Muscle layer of colon (tissue), 2 donors: ENCODE results near the gene RAPH1.
"Not testable (repeated sequence)": the region's sequence is repeated elsewhere in the genome, so short reads cannot be mapped to it uniquely, and the experiment has no call there.

Source experiments
- H3K27ac ChIP-seq: one replicate; pipeline ENCODE4 v1.7.0; 2013; ENCODE audit warnings: low read depth, mild to moderate bottlenecking, low read length, moderate library complexity
- H3K27me3 ChIP-seq, 2 donors: one replicate each; pipeline ENCODE4 v1.7.0; 2013; ENCODE audit warnings: low read length in 2 of 2, mild to moderate bottlenecking in 2 of 2; ENCODE audit not compliant: insufficient read depth in 2 of 2, control insufficient read depth in 1 of 2
- H3K36me3 ChIP-seq: one replicate; pipeline ENCODE4 v1.7.0; 2013; ENCODE audit warnings: mild to moderate bottlenecking, low read length; ENCODE audit not compliant: insufficient read depth
- H3K4me1 ChIP-seq: one replicate; pipeline ENCODE4 v1.7.0; 2013; ENCODE audit warnings: mild to moderate bottlenecking, low read length; ENCODE audit not compliant: insufficient read depth
- H3K4me3 ChIP-seq, 2 donors: one replicate each; pipeline ENCODE4 v1.7.0; 2013; ENCODE audit warnings: low read length in 2 of 2, low read depth in 1 of 2, mild to moderate bottlenecking in 1 of 2, moderate library complexity in 1 of 2
- H3K9ac ChIP-seq: one replicate; pipeline ENCODE4 v1.7.0; 2013; ENCODE audit warnings: low read length
- H3K9me3 ChIP-seq: one replicate; pipeline ENCODE4 v1.7.0; 2013; ENCODE audit warnings: mild to moderate bottlenecking, low read length
- donor health status: abdominal sarcoma.
- donor health status: Adenocarcinoma of cecum.

Gene RAPH1

DNA sequence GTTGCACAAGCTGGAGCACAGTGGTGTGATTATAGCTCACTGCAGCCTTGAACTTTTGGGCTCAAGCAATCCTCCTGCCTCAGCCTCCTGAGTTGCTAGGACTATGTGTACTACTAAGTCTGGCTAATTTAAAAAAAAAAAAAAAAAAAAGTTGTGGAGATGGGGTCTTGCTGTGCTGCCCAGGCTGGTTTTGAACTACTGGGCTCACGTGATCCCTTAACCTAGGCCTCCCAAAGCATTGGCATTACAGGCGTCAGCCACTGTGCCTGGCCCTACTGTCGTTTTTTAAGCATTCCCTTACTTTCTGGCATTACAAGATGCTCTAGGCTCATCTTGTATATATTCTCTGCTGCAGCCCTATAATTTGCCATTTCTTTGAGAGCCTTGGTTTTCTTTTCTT lies 88.3 kb downstream of the RAPH1 start:
- H3K4me3 ChIP-seq = no peak overlapping the region
- peaks cover 15% of the 10 kb centered on the region for H3K36me3 ChIP-seq
- H3K27me3 ChIP-seq = no peaks in the 10 kb centered on the region
- H3K27ac ChIP-seq = no peak overlapping the region
- no peak overlapping the region for H3K9ac ChIP-seq
- no peaks in the 10 kb centered on the region for H3K9me3 ChIP-seq
- H3K4me1 ChIP-seq = no peaks in the 10 kb centered on the region

DNA sequence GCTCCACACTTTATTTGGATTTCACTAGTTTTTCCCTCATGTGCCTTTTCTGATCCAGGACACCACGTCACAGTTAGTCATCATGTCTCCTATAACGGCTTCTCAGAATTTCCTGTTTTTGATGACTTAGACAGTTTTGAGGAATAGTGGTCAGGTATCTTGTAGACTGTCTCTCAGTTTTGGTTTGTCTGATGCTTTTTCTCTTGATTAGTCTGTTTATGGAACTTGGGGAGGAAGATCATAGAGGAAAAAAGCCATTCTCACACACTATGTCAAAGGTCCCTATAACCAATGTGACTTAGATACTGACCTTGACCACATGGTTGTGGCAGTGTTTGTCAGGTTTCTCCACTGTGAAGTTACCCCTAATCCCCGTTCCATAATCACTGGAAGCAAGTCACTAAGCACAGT lies 89.0 kb downstream of the RAPH1 start:
- H3K27me3 ChIP-seq = no peaks in the 10 kb centered on the region
- H3K36me3 ChIP-seq = peaks cover 17% of the 10 kb centered on the region
- no peaks in the 10 kb centered on the region for H3K9me3 ChIP-seq
- H3K9ac ChIP-seq = no peak overlapping the region
- no peaks in the 10 kb centered on the region for H3K4me1 ChIP-seq
- no peak overlapping the region for H3K27ac ChIP-seq
- no peak overlapping the region for H3K4me3 ChIP-seq

DNA sequence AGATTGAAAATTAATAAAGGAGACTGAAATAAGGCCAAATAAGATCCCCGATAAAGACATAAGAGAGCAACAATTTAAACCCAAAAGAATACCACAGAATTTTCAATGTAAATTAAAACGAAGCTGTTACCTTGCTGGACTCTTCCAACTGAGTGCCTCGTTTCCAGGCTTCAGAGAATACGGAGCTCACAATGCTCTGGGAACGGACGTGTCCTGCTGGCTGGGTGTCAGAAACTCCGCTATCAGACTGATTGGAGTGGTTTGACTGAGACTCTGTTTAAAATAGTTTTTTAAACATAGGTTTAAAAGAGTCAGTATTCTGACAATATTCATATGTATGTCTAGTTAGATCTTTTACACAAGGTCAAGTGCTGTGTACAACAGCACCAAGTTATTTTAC lies 90.4 kb downstream of the RAPH1 start:
- no peak overlapping the region for H3K9ac ChIP-seq
- no peak overlapping the region for H3K27ac ChIP-seq
- no peaks in the 10 kb centered on the region for H3K27me3 ChIP-seq
- no peak overlapping the region for H3K4me3 ChIP-seq
- H3K9me3 ChIP-seq = no peaks in the 10 kb centered on the region
- H3K4me1 ChIP-seq = no peaks in the 10 kb centered on the region
- peaks cover 21% of the 10 kb centered on the region for H3K36me3 ChIP-seq

DNA sequence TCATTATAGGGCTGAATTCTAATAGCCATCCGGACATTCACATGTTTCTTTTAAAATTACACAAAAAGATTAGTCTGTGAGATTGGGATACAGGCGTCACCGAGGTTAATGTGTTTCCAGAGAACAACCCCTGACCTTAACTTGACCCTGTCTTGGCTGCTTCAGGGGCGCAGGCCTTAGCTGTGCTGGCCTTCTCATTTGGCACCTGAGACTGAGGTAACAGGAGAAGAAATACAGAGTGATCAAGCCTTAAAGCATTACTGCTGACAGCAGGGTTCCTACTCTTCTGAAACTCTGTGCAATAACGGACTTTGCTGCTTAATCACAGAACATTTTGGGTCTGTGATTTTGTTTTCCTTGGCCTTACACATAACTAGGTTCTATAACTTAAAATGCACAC lies 92.6 kb downstream of the RAPH1 start:
- no peaks in the 10 kb centered on the region for H3K4me1 ChIP-seq
- no peaks in the 10 kb centered on the region for H3K9me3 ChIP-seq
- H3K4me3 ChIP-seq = no peak overlapping the region
- no peaks in the 10 kb centered on the region for H3K27me3 ChIP-seq
- no peak overlapping the region for H3K9ac ChIP-seq
- H3K27ac ChIP-seq = no peak overlapping the region
- H3K36me3 ChIP-seq = peaks cover 40% of the 10 kb centered on the region

DNA sequence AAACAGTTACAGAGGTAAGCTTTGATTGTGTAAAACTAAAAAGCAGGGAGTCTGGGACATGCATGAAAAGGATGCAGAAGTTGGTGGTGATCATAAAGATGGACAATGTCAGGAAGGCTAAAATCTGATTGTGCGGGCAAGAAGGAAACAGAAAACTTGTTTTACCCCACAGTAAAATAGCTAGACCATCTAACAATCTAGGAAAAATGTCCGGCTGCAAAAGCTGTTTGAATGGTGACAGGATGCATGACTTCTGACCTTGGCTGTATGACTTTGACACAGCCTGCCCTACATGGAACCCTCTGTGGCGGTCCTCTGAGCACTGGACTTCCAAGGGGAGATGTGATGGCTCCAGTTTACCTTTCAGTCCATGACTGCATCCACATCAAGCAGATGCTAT lies 93.6 kb downstream of the RAPH1 start:
- H3K27ac ChIP-seq = no peak overlapping the region
- peaks cover 40% of the 10 kb centered on the region for H3K36me3 ChIP-seq
- H3K4me1 ChIP-seq = no peaks in the 10 kb centered on the region
- H3K27me3 ChIP-seq = no peaks in the 10 kb centered on the region
- no peaks in the 10 kb centered on the region for H3K9me3 ChIP-seq
- no peak overlapping the region for H3K4me3 ChIP-seq
- no peak overlapping the region for H3K9ac ChIP-seq

DNA sequence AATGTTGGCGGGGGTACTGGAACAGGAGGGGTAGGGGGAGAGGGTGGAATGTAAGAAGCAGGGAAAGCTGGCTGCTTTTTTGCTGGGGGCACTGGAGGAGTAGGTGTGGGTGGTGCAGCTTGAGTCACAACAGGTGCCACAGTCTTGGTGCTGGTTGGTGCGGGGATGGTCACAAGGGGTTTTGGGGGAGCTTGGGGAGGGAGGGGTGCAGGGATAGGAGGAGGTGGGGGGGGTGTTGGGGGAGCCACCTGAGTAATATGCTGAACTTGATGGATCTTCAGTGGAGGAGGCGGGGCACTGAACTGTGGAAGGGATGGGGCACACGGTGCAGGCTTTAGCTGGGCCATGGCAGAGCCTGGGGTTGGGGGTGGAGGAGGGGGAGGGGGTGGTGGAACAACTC lies 94.4 kb downstream of the RAPH1 start:
- Histone ChIP-seq H3K9me3 (no peaks in the 10 kb centered on the region), H3K4me3 (no peak overlapping the region), H3K9ac (no peak overlapping the region), H3K36me3 (peaks cover 40% of the 10 kb centered on the region), H3K4me1 (no peaks in the 10 kb centered on the region), H3K27ac (no peak overlapping the region), H3K27me3 (no peaks in the 10 kb centered on the region)

DNA sequence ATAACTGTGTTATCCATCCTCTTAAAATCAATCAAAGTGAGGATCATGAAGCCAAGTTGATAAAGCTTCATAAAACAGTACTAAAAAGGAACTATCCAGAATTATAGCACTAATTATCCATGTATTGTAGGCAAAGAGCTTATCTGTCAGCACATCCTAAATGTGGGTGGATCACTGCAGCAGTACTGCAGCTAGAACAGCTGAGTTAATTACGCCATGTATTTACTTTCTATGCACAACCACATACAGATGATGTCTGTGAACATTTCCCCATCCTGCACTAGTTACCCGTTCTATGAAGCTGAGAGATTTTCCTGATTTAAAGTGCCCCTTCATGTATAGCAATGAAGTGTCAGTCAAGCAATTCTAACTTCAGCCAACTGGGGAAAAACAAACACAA lies 96.6 kb downstream of the RAPH1 start:
- Histone ChIP-seq H3K36me3 (peaks cover 34% of the 10 kb centered on the region), H3K9ac (no peak overlapping the region), H3K27ac (no peak overlapping the region), H3K4me3 (no peak overlapping the region), H3K27me3 (no peaks in the 10 kb centered on the region), H3K4me1 (no peaks in the 10 kb centered on the region), H3K9me3 (no peaks in the 10 kb centered on the region)

DNA sequence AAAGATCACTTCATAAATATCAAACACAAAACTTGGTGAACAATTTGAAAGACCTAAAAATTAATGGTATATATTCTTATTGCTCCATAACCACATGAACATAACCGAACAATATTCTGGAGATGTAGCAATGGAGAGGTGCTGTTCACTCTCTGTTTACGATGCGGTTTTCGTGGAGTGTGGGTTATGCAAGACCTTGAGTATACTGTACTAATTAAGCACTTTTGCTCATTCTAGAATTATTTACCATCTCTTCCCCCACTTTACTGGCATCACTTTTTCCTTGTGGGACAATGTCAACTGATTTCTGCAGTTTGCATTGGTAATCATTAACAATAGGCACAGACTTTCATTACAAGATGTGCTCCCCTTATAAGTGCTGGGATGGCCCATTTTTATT lies 97.6 kb downstream of the RAPH1 start:
- no peaks in the 10 kb centered on the region for H3K4me1 ChIP-seq
- H3K27me3 ChIP-seq = no peaks in the 10 kb centered on the region
- no peak overlapping the region for H3K27ac ChIP-seq
- no peaks in the 10 kb centered on the region for H3K9me3 ChIP-seq
- H3K4me3 ChIP-seq = no peak overlapping the region
- H3K9ac ChIP-seq = no peak overlapping the region
- peaks cover 32% of the 10 kb centered on the region for H3K36me3 ChIP-seq

DNA sequence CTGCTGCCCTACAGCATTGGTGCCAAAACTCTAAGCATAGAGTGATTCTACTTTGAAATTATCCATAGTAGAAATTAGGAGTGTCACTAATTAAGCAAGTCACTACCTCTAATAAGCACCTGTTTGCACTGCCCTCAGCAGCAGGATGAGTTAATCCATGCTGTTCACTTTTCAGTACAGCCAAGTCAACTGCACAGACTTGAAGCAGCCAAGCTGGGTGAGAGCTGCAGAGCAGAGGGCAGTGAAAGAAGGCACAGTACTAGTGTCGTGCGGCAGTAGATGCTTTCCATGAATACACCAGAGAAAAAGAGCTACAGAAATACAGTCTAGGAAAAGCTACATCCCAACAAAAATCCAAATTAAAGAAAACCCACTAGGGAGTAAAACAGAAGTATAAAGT lies 98.6 kb downstream of the RAPH1 start:
- Histone ChIP-seq H3K4me3 (no peak overlapping the region), H3K4me1 (no peaks in the 10 kb centered on the region), H3K9ac (no peak overlapping the region), H3K36me3 (peaks cover 25% of the 10 kb centered on the region), H3K9me3 (no peaks in the 10 kb centered on the region), H3K27ac (no peak overlapping the region), H3K27me3 (no peaks in the 10 kb centered on the region)

DNA sequence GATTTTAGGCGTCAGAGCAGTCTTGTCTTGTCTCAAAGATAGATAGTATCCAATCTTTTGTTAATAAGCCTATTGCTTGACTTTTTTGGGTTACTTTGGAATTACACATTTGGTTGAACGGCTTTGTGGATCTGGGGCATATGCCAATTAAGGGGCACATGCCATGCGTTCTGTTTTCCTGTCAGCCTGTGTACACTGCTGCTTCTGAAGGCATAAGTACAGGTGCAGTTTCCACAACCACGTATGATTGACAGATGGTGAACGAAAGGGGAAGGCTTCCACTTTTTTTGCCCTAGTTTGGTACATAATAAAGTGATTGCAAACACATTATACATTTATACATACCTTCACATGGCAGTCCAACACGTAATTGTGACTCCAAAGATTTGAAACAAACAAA lies 102.3 kb downstream of the RAPH1 start:
- Histone ChIP-seq H3K9me3 (no peaks in the 10 kb centered on the region), H3K27ac (no peak overlapping the region), H3K27me3 (no peaks in the 10 kb centered on the region), H3K36me3 (peaks cover 9% of the 10 kb centered on the region), H3K9ac (no peak overlapping the region), H3K4me1 (no peaks in the 10 kb centered on the region), H3K4me3 (no peak overlapping the region)

DNA sequence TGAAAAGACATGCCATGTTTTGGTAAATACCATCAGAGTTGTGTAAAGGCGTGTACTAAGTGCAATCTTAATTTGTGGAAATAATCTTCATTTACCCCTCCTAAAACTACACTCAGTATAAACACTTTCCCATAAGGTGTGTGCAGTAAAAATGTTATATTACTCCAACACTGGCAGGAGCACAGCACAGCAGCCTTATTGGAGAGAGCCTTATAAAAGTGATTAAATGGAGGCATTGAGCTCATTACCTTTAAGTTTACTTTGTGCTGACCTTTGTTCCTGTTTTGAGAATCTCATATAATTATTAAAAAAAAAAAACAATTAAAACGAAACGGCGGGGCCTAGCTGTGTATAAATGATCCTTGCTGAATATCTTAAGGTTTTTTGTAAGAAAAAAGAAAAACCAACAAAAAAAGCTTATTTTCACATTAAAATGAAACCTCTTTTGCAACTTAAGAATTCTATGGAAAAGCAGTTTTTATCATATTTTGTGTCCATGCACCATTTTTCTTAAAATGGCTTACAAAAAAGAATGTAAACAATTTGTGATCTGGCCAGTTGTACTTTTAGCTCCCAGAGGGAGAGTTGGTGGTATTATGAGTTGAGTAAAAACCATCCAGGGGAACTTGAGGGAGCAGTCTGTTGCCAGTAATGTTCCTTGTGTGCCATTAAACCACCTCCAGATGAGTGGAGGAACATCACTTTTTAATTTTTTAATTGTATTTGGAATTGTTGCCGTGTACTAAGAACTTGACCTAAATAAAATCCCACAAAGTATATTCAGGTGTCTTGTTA lies 103.5 kb downstream of the RAPH1 start:
- no peaks in the 10 kb centered on the region for H3K9me3 ChIP-seq
- no peak overlapping the region for H3K4me3 ChIP-seq
- H3K27me3 ChIP-seq = no peaks in the 10 kb centered on the region
- no peak overlapping the region for H3K27ac ChIP-seq
- peaks cover 12% of the 10 kb centered on the region for H3K36me3 ChIP-seq
- no peak overlapping the region for H3K9ac ChIP-seq
- H3K4me1 ChIP-seq = no peaks in the 10 kb centered on the region

DNA sequence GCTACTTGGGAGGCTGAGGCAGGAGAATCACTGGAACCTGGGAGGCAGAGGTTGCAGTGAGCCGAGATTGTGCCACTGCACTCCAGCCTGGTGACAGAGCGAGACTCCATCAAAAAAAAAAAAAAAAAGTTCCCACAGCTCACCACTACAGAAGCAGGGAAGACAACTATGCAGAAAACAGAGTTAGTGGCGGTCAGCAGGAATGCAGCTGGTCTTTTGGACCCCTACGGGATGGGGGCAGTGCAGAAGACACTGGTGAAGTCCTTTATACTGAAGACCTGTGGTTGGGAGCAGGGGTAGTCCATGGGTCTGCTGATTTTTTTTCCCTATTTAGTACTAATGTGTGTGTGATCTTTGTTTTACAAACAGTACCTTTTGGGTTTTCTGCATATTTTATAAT lies 105.5 kb downstream of the RAPH1 start:
- H3K36me3 ChIP-seq = peaks cover 12% of the 10 kb centered on the region
- H3K4me3 ChIP-seq, H3K27ac ChIP-seq, H3K9ac ChIP-seq, H3K4me1 ChIP-seq, H3K27me3 ChIP-seq, H3K9me3 ChIP-seq: not testable (repeated sequence)
